HEK293 (cell line): ENCODE measurements around the gene STK39.

Source experiments
- BCL11A ChIP-seq: fragments of 450-650 bp; formaldehyde crosslinking; IDR thresholded peaks from 2 replicates; pipeline ENCODE4 v1.5.1; 2016; ENCODE audit warnings: low read depth, missing biosample characterization, missing genetic modification characterization
- CTCF ChIP-seq: fragments of 450-650 bp; formaldehyde crosslinking; IDR thresholded peaks from 2 replicates; pipeline ENCODE4 v1.5.1; 2016; ENCODE audit warnings: missing biosample characterization, missing genetic modification characterization
- GLI2 ChIP-seq: fragments of 450-650 bp; formaldehyde crosslinking; IDR thresholded peaks from 2 replicates; pipeline ENCODE4; 2017; ENCODE audit warnings: missing biosample characterization, missing genetic modification characterization, low read depth, borderline replicate concordance
- GLI4 ChIP-seq: fragments of 450-650 bp; formaldehyde crosslinking; IDR thresholded peaks from 2 replicates; pipeline ENCODE4 v1.5.1; 2016; ENCODE audit warnings: missing biosample characterization, missing genetic modification characterization
- HOXA7 ChIP-seq: sonication (generic); formaldehyde crosslinking; IDR thresholded peaks from 2 replicates; pipeline ENCODE4 v1.8.1; 2022; ENCODE audit warnings: missing genetic modification reagents, borderline replicate concordance
- ZNF138 ChIP-seq: fragments of 450-650 bp; formaldehyde crosslinking; IDR thresholded peaks from 2 replicates; pipeline ENCODE4 v1.5.1; 2016; ENCODE audit warnings: missing biosample characterization, missing genetic modification characterization, borderline replicate concordance
- ZNF24 ChIP-seq: fragments of 450-650 bp; formaldehyde crosslinking; IDR thresholded peaks from 2 replicates; pipeline ENCODE4 v1.5.1; 2016; ENCODE audit warnings: missing biosample characterization, missing genetic modification characterization
- ZNF561 ChIP-seq: fragments of 450-650 bp; IDR thresholded peaks from 2 replicates; pipeline ENCODE4 v1.5.1; 2018; ENCODE audit warnings: missing biosample characterization, missing genetic modification characterization, borderline replicate concordance
- ZSCAN30 ChIP-seq: fragments of 450-650 bp; IDR thresholded peaks from 2 replicates; pipeline ENCODE4 v1.5.1; 2018; ENCODE audit warnings: missing biosample characterization, mild to moderate bottlenecking, missing genetic modification characterization, moderate library complexity
- ZSCAN5A ChIP-seq: fragments of 450-650 bp; formaldehyde crosslinking; IDR thresholded peaks from 2 replicates; pipeline ENCODE4 v1.5.1; 2016; ENCODE audit warnings: missing biosample characterization, missing genetic modification characterization
- TF ChIP-seq, protein P1 (sequence below): fragments of 450-650 bp; formaldehyde crosslinking; optimal IDR thresholded peaks from 2 replicates; pipeline ENCODE3; 2016; ENCODE audit warnings: missing biosample characterization, mild to moderate bottlenecking, missing genetic modification characterization
- TF ChIP-seq, protein P2 (sequence below): fragments of 450-650 bp; formaldehyde crosslinking; IDR thresholded peaks from 2 replicates; pipeline ENCODE4 v1.5.1; 2016; ENCODE audit warnings: missing biosample characterization, missing genetic modification characterization, low read depth

- no peak for TF ChIP-seq ZNF138 (tag by site-specific recombination)
- no peak for TF ChIP-seq ZSCAN5A (tag by site-specific recombination)
- no peak for TF ChIP-seq GLI2 (tag by site-specific recombination)
- TF ChIP-seq ZNF561 (tag by site-specific recombination) = no peak
- TF ChIP-seq GLI4 (tag by site-specific recombination) = no peak
- TF ChIP-seq, protein P1, sequence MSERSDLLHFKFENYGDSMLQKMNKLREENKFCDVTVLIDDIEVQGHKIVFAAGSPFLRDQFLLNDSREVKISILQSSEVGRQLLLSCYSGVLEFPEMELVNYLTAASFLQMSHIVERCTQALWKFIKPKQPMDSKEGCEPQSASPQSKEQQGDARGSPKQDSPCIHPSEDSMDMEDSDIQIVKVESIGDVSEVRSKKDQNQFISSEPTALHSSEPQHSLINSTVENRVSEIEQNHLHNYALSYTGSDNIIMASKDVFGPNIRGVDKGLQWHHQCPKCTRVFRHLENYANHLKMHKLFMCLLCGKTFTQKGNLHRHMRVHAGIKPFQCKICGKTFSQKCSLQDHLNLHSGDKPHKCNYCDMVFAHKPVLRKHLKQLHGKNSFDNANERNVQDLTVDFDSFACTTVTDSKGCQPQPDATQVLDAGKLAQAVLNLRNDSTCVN (tag by site-specific recombination) = no peak
- TF ChIP-seq BCL11A = no peak
- TF ChIP-seq ZNF24 (tag by site-specific recombination) = no peak
- TF ChIP-seq CTCF (tag by site-specific recombination) = no peak
- TF ChIP-seq, protein P2, sequence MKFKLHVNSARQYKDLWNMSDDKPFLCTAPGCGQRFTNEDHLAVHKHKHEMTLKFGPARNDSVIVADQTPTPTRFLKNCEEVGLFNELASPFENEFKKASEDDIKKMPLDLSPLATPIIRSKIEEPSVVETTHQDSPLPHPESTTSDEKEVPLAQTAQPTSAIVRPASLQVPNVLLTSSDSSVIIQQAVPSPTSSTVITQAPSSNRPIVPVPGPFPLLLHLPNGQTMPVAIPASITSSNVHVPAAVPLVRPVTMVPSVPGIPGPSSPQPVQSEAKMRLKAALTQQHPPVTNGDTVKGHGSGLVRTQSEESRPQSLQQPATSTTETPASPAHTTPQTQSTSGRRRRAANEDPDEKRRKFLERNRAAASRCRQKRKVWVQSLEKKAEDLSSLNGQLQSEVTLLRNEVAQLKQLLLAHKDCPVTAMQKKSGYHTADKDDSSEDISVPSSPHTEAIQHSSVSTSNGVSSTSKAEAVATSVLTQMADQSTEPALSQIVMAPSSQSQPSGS (tag by site-specific recombination) = no peak
- no peak for TF ChIP-seq ZSCAN30 (tag by site-specific recombination)
- no peak for TF ChIP-seq HOXA7 (CRISPR knock-in tag)
Measured at GRCh38 chr2:168132389-168132788, 115.0 kb downstream of the STK39 start.
